HCT116 (cell line): ENCODE results near the gene PCAT7. TPM values are rescaled to one million over a fixed set of nuclear protein-coding genes. Genes with fewer than 3 reads are reported as not detected.

Experiments
- ATAC-seq: fragments of 200-7000 bp; cut with Tn5 transposase; 2 replicates; pipeline ENCODE4 v1.9.1; 2020; ENCODE audit warnings: mild to moderate bottlenecking, moderate library complexity
- BruUV-seq: library from RNA; stranded (reverse); fragments of 400-500 nt; replicated peaks from 2 replicates; lab custom pipeline; 2021; lab: Mats Ljungman, UMichigan
- CTCF ChIA-PET: fragments of 300-600 bp; sonication (Branson Sonifier 250); formaldehyde crosslinking; loops from one replicate; lab custom pipeline; 2021; ENCODE audit warnings: antibody characterized with exemption; lab: Charles Lee
- POLR2A ChIA-PET: fragments of 300-600, 350-600 bp; sonication (Branson Sonifier 250); formaldehyde crosslinking; loops from one replicate; lab custom pipeline; 2021; ENCODE audit warnings: antibody characterized with exemption; lab: Charles Lee
- RAD21 ChIA-PET, 2 experiments: fragments of 300-600 bp; sonication (Branson Sonifier 250); formaldehyde crosslinking; loops; one replicate each; lab custom pipeline; 2023; ENCODE audit warnings: low total read pairs in 2 of 2; ENCODE audit not compliant: uncharacterized antibody in 2 of 2, unreplicated experiment in 2 of 2, low non-redundant PET in 1 of 2; lab: Charles Lee
- DNase-seq: peaks from one replicate; pipeline ENCODE4 v3.0.0-alpha.2; 2010; ENCODE audit warnings: low read depth, low spot score
- H2AFZ ChIP-seq: fragments of 200-600 bp; shearing (Covaris generic), sonication (generic); 2 replicates; pipeline ENCODE4 v1.6.1; 2017; ENCODE audit warnings: low read depth, mixed run types, mixed read lengths, antibody characterized with exemption, low read length; ENCODE audit not compliant: poor library complexity, severe bottlenecking
- H3K27ac ChIP-seq: 2 replicates; pipeline ENCODE4 v1.5.1; 2012; ENCODE audit warnings: low read depth, low read length
- H3K27me3 ChIP-seq: fragments of 200-600 bp; sonication (generic); 2 replicates; pipeline ENCODE4 v1.6.1; 2016; ENCODE audit warnings: mixed run types, low read length, mixed read lengths; ENCODE audit not compliant: insufficient read depth
- H3K36me3 ChIP-seq, 2 experiments: fragments of 200-500 bp in 1 of 2; fragments of 200-600 bp in 1 of 2; sonication (Bioruptor generic) in 1 of 2; sonication (generic) in 1 of 2; 2 replicates each; pipeline versions ENCODE4 v1.5.1 to v1.6.1; 2014 to 2016; ENCODE audit warnings: low read length in 2 of 2, inconsistent platforms in 1 of 2, mixed read lengths in 1 of 2, mixed run types in 1 of 2; ENCODE audit not compliant: insufficient read depth in 2 of 2, control insufficient read depth in 1 of 2
- H3K4me1 ChIP-seq, 2 experiments: fragments of 200-600 bp in 1 of 2; sonication (generic) in 1 of 2; 2 replicates each; pipeline versions ENCODE4 v1.5.1 to v1.6.1; 2012 to 2017; ENCODE audit warnings: low read length in 2 of 2, inconsistent platforms in 1 of 2, mild to moderate bottlenecking in 1 of 2, mixed read lengths in 1 of 2, mixed run types in 1 of 2, moderate library complexity in 1 of 2; ENCODE audit not compliant: insufficient read depth in 2 of 2, control insufficient read depth in 1 of 2
- H3K4me2 ChIP-seq: fragments of 200-600 bp; sonication (generic); 2 replicates; pipeline ENCODE4 v1.6.1; 2017; ENCODE audit warnings: mixed run types, low read length, mixed read lengths
- H3K4me3 ChIP-seq, 2 experiments: fragments of 200-600 bp in 1 of 2; sonication (generic) in 1 of 2; replicated peaks in 1 of 2; 2 replicates each; pipeline ENCODE4 v1.5.1; 2011 to 2016; ENCODE audit warnings: low read length in 2 of 2, control low read depth in 1 of 2, low read depth in 1 of 2, mild to moderate bottlenecking in 1 of 2, mixed read lengths in 1 of 2, mixed run types in 1 of 2
- H3K79me2 ChIP-seq: fragments of 200-600 bp; sonication (generic); 2 replicates; pipeline ENCODE4 v1.6.1; 2017; ENCODE audit warnings: mild to moderate bottlenecking, mixed run types, low read length, moderate library complexity, mixed read lengths; ENCODE audit not compliant: insufficient read depth
- H3K9ac ChIP-seq: fragments of 200-600 bp; sonication (generic); 2 replicates; pipeline ENCODE4 v1.6.1; 2016; ENCODE audit warnings: low read length, mixed read lengths
- H3K9me2 ChIP-seq: fragments of 200-600 bp; sonication (generic), shearing (Covaris generic); 2 replicates; pipeline ENCODE4 v1.6.1; 2017; ENCODE audit warnings: mixed run types, mild to moderate bottlenecking, moderate library complexity; ENCODE audit not compliant: insufficient read depth
- H3K9me3 ChIP-seq, 2 experiments: fragments of 200-500 bp in 1 of 2; fragments of 200-600 bp in 1 of 2; sonication (Bioruptor generic) in 1 of 2; sonication (generic) in 1 of 2; 2 replicates each; pipeline ENCODE4 v1.6.1; 2014 to 2017; ENCODE audit warnings: low read length in 2 of 2, mixed read lengths in 2 of 2, inconsistent platforms in 1 of 2, low read depth in 1 of 2, mild to moderate bottlenecking in 1 of 2, mixed run types in 1 of 2, moderate library complexity in 1 of 2; ENCODE audit not compliant: control insufficient read depth in 1 of 2, insufficient read depth in 1 of 2
- H4K20me1 ChIP-seq: fragments of 200-600 bp; sonication (generic), shearing (Covaris generic); 2 replicates; pipeline ENCODE4 v1.6.1; 2017; ENCODE audit warnings: mixed run types, mild to moderate bottlenecking, moderate library complexity; ENCODE audit not compliant: insufficient read depth
- CBX3 ChIP-seq: IDR thresholded peaks from 2 replicates; pipeline ENCODE4 v1.6.1; 2012; ENCODE audit warnings: low read depth
- CEBPB ChIP-seq: IDR thresholded peaks from 2 replicates; pipeline ENCODE4 v1.6.1; 2012; ENCODE audit warnings: low read depth
- ELF1 ChIP-seq: IDR thresholded peaks from 2 replicates; pipeline ENCODE4 v1.6.1; 2012; ENCODE audit warnings: low read depth, borderline replicate concordance
- EZH2phosphoT487 ChIP-seq: fragments of 200-600 bp; IDR thresholded peaks from 2 replicates; pipeline ENCODE4 v1.6.1; 2018; ENCODE audit warnings: antibody characterized with exemption, borderline replicate concordance
- POLR2A ChIP-seq: IDR thresholded peaks from 2 replicates; pipeline ENCODE4 v1.7.0; 2011; ENCODE audit warnings: borderline replicate concordance; ENCODE audit not compliant: insufficient read depth, insufficient read length; ENCODE audit errors: extremely low read depth
- RAD21 ChIP-seq: IDR thresholded peaks from 2 replicates; pipeline ENCODE4 v1.6.1; 2012; ENCODE audit warnings: low read depth, mild to moderate bottlenecking
- SP1 ChIP-seq: IDR thresholded peaks from 2 replicates; pipeline ENCODE4 v1.6.1; 2012; ENCODE audit warnings: low read depth
- YY1 ChIP-seq: IDR thresholded peaks from 2 replicates; pipeline ENCODE4 v1.6.1; 2011; ENCODE audit warnings: low read length, low read depth, moderate library complexity, mild to moderate bottlenecking; ENCODE audit not compliant: insufficient replicate concordance; ENCODE audit errors: extremely low read depth
- ZNF274 ChIP-seq: fragments of 200-500 bp; sonication (Bioruptor generic); IDR thresholded peaks from 2 replicates; pipeline ENCODE4 v1.6.1; 2014; ENCODE audit warnings: mild to moderate bottlenecking, low read depth, low read length, inconsistent platforms
- intact Hi-C: fragments of 100-400 bp; cut with micrococcal nuclease; formaldehyde crosslinking; loops from 2 replicates; pipeline ENCODE4 v1.10.0; 2022
- total RNA-seq: library from RNA; stranded (reverse); gene quantifications from one replicate; pipeline ENCODE4 v1.2.1, GENCODE V29; 2021; ENCODE audit not compliant: unreplicated experiment
- TF ChIP-seq, protein P1 (sequence below): IDR thresholded peaks from 2 replicates; pipeline ENCODE4 v1.6.1; 2011; ENCODE audit warnings: mild to moderate bottlenecking, low read length, moderate library complexity; ENCODE audit not compliant: insufficient replicate concordance; ENCODE audit errors: extremely low read depth

PCAT7 gene
- total RNA-seq, 1 experiment from 2014 or later, result 3.8 TPM

DNA sequence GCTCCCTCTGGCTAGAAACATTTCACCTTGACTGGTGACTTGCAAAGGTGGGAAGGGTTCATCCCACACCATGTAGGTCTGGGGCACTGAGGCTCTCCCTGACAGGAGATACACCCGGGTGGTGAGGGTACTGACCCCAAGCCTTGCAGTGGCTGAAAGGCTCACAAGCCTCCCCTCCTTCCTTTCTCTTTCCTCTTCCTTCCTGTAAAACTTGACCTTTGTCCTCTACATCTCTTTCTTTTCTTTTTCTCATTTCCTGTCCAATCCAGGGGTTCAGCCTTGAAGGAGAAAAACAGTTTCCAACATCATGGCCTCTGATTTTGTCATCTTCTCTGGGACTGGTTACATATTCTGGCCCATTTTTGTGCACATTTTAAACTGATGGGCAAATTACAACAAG lies 22.2 kb downstream of the PCAT7 start:
- Histone ChIP-seq H3K4me3 (no peak overlapping the region), H3K9me3 (no peaks in the 10 kb centered on the region), H3K36me3 (no peaks in the 10 kb centered on the region), H3K27me3 (peaks cover 17% of the 10 kb centered on the region; the same call in 1 of the 2 replicates), H3K4me1 (no peaks in the 10 kb centered on the region), H3K27ac (no peak overlapping the region), H3K9me2 (no peaks in the 10 kb centered on the region), H2AFZ (no peak overlapping the region), H4K20me1 (no peaks in the 10 kb centered on the region), H3K4me2 (no peak overlapping the region), H3K79me2 (no peaks in the 10 kb centered on the region), H3K9ac (no peak overlapping the region)
- POLR2A ChIA-PET, result no interaction called here
- CTCF ChIA-PET, result no interaction called here
- BruUV-seq, result no TSS peak
- ATAC-seq, result no peak
- no peak for DNase-seq
- TF ChIP-seq SP1 (no peak), EZH2phosphoT487 (no peak), CEBPB (no peak), ZNF274 (no peak), YY1 (no peak), RAD21 (no peak), POLR2A (no peak), ELF1 (no peak), CBX3 (no peak)
- TF ChIP-seq, protein P1, sequence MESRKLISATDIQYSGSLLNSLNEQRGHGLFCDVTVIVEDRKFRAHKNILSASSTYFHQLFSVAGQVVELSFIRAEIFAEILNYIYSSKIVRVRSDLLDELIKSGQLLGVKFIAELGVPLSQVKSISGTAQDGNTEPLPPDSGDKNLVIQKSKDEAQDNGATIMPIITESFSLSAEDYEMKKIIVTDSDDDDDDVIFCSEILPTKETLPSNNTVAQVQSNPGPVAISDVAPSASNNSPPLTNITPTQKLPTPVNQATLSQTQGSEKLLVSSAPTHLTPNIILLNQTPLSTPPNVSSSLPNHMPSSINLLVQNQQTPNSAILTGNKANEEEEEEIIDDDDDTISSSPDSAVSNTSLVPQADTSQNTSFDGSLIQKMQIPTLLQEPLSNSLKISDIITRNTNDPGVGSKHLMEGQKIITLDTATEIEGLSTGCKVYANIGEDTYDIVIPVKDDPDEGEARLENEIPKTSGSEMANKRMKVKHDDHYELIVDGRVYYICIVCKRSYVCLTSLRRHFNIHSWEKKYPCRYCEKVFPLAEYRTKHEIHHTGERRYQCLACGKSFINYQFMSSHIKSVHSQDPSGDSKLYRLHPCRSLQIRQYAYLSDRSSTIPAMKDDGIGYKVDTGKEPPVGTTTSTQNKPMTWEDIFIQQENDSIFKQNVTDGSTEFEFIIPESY, result no peak
- intact Hi-C loops, result no loop called here
- RAD21 ChIA-PET, result no interaction called here
